OCI-LY1 (cell line): ENCODE results near the gene ASB16.

Experiments
- CTCF ChIP-seq: fragments of 200-600 bp; sonication (generic), shearing (Covaris generic); IDR thresholded peaks from 2 replicates; pipeline ENCODE4 v1.5.1; 2017; ENCODE audit warnings: mild to moderate bottlenecking, antibody characterized with exemption, low read length, moderate library complexity, mixed read lengths
- EZH2 ChIP-seq: fragments of 200-600 bp; sonication (generic), shearing (Covaris generic); IDR thresholded peaks from 2 replicates; pipeline ENCODE4 v1.8.0; 2017; ENCODE audit warnings: borderline replicate concordance, mixed run types, mild to moderate bottlenecking, antibody characterized with exemption, low read length, moderate library complexity, mixed read lengths

GRCh38 chr17:44122816-44123355 lies 47.6 kb upstream of the ASB16 start:
- TF ChIP-seq CTCF (no peak), EZH2 (no peak)
